HG03342 (cell line): ENCODE measurements around the gene BRIX1.

Experiments
- ATAC-seq: cut with Tn5 transposase; IDR thresholded peaks from one replicate; pipeline ENCODE4 v1.9.1; 2021; ENCODE audit warnings: mild to moderate bottlenecking, moderate library complexity; ENCODE audit not compliant: unreplicated experiment

The BRIX1 gene, protein sequence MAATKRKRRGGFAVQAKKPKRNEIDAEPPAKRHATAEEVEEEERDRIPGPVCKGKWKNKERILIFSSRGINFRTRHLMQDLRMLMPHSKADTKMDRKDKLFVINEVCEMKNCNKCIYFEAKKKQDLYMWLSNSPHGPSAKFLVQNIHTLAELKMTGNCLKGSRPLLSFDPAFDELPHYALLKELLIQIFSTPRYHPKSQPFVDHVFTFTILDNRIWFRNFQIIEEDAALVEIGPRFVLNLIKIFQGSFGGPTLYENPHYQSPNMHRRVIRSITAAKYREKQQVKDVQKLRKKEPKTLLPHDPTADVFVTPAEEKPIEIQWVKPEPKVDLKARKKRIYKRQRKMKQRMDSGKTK

DNA sequence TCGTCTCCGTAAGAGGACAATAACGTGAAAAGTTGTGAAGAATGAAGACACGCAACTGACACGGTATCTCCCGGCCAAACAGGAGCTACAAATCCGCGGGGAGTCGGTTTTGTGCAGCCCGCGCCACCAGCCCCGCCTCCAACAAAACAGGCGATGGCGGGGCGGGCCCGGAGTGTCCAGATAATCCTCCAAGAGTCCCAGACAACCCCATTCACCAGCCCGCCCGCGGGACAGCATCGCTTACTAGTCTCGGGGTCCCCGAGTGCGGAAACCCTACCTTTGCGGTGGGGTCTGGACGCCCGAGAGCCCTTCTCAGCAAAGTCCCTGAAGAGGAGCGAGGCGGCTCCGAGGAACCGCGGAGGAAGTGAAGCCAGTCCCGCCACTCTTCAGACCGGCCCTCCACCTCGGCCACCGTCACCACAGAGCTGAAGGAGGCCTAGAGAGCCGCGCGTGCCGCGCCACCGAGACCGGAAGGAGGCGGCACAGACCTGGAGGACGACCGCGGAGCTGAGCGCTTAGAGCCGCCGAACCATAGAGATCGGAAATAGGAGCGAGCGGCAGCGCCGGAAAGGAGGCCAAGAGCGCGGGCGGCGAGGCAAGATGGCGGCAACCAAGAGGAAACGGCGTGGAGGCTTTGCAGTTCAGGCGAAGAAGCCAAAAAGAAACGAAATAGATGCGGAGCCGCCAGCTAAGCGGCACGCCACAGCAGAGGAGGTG is at the start of gene BRIX1, which contains the start of gene RAD1:
BRIX1 (plus strand) TSS at position 573 of the 717 bp plus-strand sequence; CDS start at position 601, 28 bp downstream.
RAD1 (minus strand) TSS at position 366 of the 717 bp plus-strand sequence. CDS start 612 bp downstream, outside the sequence.
- ATAC-seq = peak; percentile 97

DNA sequence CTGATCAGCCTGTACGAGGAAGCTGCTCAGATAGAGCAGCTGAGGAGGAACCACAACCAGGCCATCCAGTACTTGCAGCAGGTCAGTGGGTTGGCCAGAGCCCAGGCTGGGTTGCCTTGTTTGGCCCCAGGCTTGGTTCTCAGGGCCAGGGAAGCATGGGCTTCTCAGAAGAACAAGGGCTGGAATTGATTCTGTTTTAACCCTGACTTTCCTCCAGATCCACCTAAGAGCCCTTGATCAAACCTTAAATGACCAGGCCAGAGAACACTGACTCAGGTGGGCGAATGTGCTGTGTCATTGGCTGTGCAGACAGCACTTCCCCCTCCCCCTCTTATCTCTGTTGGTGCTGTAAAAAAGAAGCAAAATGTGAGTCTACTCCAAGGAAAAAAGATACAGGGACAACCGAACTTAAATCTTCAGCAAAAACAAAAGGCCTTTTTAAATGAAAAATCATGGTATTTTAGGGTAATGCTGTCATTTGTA is 48.5 kb upstream of the BRIX1 start:
- no peak for ATAC-seq

DNA sequence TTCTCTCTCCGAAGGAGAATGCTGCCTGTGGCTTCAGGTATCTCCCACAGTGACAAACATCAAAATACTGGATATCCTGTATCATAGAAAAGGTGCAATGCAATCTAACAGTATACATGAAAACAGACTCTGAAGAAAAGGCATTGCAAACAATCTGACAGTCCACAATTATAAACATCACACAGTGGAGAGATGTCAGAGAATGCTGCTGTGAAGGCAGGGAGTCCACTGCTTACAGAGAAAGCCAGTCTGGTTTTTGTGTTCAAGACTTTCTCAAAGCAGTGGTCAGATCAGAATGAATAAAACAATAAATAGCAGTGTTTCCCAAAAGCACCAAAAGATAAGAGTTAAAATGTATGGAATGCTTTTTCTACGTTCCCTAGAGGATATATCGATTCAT is 47.9 kb upstream of the BRIX1 start:
- ATAC-seq = no peak

DNA sequence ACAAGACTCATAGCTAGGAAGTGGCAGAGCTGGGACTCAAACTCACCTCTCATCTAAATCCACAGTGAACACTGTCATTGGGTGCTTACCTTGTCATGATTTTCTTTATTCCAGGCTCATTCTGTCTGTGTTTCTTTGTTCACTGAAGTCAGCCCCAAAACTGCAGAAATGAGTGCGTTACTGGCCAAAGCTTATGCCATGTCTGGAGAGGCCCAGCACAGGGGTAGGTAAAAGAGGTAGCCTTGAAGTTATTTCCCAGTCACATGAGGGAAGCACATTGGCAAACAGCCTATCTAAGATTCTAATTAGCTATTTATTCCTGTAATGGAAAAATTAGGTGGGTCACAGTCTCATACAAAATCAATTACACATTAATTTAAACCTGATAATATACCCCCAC is 46.7 kb upstream of the BRIX1 start:
- ATAC-seq = no peak

DNA sequence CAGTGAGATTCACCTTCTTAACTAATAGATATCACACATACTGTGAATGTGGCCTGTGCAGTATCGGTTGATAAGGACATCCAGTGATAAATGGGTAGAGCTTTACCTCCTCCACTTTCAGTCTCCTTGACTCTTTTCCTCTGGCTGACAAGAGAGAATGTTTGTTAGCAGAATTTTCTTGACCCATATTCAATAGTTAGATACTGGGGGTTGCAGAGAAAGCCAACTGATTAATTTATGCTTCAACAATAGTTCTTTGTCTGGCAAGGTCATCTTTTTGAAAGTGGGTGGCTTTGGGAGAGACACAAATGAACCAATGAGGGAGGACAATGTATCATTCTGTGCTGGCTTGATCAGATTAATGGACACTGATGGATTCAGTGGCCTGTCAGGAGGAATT is 46.3 kb upstream of the BRIX1 start:
- no peak for ATAC-seq

DNA sequence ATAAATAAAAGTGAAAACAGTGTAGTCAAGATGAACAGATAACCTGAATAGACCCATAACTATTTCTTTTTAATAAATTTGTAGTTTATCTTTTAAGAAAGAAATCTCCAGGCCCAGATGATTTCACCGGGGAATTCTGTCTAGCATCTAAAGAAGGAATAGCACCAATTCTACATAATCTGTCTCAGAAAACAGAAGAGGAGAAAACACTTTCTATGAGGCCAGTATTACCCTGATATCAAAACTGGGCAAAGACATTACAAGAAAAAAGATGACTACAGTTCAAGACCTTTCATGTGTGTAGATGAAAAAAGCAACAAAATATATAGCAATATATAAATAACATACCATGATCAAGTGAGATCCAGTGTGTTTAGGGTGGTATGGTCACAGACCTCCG is 45.1 kb upstream of the BRIX1 start:
- ATAC-seq = no peak

DNA sequence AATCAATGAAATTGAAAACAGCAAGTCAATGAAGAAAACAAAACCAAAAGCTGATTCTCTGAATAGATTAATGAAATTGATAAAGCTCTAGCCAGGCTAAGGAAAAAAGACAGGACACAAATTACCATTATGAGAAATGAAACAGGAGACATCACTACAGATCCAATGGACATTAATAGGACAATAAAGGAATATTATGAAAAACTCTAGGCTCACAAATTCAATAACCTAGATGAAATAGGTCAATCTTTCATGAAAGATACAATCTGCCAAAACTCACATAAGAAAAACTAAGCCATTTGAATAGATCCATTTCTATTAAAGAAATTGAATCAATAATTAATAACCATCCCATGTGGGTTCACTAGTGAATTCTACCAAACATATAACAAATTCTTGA is 39.2 kb upstream of the BRIX1 start:
- ATAC-seq = no peak

DNA sequence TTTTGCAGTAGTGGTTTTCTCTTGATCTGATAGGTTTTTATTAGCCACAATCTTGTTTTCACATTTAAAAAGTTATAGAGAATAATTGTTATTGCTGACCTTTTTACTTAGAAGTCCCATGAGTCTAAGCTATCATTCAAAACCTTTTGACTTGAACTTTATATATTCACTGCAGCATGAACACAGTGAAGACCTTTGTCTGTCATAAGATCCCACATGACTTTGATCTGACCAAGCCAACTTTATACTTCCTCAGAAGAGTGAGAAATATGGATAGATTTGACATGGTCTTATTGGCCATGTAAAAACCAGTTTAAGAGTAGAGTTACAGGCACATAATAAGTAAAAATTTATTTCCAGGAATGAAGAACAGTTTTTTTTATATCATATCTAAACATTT is 34.3 kb upstream of the BRIX1 start:
- ATAC-seq = no peak

DNA sequence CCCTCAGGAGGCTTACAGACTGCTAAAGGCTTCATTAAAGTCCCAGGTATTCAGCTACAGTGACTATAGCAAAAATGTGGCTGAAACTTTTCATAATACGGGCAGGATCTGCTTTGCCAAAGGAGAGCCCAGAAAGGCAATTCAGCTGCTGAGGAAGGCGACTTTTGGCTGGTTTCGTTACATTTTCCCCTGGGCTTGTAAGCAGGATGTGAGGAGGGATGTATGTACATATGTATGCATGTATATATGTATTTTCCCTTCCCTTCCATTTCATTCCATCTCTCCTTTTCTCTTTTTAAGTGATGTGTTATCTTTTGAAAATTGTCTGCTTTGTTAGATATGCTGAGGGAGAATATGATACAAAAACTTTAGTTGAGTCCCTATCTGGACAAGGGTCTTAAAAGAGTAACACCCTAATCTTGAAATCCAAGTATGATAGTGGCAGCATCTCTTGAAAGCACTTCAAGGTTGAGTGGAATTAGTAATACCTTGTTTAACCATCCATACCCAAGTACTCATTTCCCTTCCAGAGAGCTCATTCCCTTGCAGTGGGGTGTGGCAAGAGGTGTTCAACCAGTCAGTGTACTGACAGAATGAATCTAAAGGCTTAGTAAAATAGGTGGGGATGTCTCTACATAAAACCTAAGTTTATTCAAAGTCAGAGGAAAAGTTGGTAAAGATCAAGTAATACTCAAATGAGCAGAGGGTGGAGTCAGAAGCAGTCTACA is 29.0 kb upstream of the BRIX1 start:
- no peak for ATAC-seq

DNA sequence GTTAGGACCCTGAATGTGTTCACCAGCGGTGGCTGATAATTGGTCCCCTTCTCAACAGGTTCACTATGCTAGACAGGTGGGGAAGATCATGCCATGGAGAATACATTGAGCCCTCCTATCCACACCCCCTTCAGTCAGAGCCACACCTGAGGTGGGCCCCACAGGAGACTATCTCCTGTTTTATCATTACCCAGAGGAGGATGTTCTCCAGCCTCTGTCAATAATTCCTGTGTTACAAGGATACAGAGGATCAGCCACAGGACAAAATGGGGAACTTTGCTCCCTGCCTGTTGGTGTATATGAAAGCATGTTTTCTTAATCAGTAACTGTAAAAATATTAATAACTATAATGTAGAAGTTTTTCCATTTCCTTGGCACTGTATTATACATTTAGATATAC is 26.1 kb upstream of the BRIX1 start:
- ATAC-seq = no peak

DNA sequence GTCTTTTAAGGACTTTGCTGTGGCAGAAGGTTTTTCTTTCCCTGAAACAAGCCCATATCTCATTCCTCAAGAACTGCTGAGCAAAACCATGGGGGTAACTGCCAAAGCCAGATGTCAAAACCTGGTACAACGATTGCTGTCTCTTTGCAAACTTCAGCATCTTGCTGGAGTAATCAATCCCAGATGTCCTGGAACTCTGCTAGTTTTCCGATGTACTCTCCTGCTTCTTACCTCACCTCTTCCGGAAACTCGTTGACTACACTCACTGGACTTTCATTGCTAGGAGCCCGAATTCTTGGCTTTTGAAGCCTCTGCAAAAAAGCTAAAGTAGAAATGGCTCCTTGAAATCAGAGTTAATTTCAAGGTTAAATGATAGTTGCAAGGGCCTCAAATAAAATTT is 23.5 kb upstream of the BRIX1 start:
- ATAC-seq = no peak

DNA sequence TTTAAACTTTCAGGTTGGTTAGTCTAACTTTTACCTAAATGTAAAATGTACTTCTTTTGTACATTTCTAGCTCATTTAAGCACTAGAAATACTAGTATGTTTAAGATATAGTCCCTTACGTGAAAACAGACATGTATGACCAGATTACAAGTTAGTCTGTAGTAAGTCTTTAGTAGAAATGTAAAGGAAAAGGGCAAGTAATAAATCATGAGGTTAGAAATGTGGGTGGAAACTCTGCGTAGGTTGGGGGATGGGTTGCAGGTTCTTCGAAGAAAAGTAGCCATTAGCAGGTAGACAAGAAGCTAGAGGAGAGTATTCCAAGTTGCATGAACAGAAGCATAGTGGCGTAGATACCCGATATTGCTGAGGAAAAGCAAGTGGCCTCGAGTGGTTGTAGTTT is 23.1 kb upstream of the BRIX1 start:
- no peak for ATAC-seq

DNA sequence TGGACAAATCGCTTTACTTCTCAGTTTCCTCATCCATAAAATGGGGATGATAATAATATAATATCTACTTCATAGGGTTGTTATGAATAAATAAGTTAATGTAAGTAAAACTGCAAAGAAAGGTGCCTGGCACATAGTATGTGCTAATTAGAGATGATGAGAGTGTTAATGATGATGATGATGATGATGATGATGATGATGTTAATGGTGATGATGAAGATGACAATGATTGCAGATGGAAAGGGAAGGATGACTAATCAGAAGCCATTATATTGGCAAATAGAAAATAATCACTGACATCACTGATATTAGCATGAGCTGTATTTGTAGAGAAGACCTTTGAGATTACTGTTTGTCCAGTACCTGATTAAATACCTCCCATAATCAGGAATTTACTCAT is 20.8 kb upstream of the BRIX1 start:
- no peak for ATAC-seq

DNA sequence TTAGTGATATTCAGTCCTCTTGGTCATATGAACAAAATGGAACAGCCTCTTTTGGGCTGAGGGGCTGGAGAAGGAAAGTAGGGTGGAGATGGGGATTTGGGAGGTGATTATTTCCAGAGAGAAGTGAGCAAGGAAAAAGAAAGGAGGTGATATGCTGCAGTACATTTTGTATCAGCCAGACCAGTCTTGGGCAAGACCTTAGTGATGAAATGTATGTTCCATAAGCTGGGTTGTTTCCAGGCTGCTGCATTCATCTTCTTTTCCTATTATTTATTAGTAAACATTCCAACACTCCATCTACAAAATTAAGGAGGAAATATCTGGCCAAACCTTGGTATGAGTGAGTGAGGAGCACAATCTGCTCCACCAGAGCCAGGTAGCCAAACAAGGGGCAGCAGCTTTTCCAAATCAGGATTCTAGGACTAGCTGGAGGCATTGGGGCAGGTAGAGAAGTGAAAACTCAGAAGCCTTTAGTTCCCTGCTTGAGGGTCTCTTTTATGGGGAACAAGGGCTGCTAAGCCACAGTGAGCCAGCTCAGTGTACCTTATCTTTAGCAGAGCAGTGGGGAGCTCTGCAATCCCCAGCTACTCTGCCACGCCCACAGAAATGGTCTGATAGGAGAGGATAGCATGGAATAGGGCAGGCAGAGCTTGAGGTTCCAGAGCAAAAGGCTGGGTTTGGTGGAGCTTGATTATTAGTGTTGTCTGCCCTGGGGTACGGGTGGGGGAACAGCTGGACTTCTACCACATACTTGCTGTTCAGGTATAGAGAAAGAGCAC is 19.7 kb upstream of the BRIX1 start:
- ATAC-seq = no peak

DNA sequence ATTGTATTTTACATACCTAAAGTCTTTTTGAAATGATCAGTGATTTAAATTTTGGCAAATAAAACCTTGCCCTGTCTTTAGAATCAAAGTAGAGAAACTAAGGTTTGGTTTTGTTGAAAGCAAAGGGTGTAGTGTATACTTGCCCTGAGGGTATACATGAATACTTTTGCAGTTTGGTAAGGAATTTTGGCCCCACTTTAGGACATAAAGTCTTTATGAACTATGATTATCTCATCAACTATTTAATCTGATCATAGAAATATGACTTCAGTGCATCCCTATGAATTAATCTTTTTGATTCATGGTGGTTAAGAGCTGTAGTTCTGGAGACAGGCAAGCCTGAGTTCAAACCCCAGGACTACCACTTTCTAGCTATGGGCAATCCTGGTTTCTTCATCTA is 17.9 kb upstream of the BRIX1 start:
- no peak for ATAC-seq

DNA sequence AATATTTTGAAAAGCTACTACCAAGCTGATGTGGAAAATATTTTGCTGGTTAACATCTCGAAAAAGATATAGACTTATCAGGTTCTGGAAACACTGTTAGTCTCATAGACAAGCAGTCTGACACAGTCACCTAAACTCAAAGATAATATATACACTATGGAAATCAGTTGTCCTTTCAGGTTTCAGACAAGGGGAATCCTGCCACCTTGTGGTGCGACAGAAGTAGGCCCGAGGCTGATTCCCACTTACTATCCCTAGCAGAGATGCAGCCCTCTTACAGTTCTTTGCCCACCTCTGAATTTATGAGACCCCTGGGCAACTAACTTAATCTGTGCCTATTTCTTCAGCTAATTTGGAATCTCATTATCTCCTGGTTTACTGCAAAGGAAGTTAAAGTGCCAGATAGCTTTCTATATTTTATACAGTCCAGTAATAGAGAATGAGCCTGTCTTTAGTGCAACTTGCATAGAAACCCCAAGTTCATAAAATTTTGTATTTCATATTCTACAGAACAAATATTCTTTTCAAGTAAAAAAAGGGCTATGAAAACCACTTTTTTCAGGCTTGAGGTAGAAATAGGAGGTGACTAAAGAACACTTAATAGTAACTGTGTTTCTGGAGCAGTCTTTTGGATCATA is 17.1 kb upstream of the BRIX1 start:
- ATAC-seq = peak; percentile 91

DNA sequence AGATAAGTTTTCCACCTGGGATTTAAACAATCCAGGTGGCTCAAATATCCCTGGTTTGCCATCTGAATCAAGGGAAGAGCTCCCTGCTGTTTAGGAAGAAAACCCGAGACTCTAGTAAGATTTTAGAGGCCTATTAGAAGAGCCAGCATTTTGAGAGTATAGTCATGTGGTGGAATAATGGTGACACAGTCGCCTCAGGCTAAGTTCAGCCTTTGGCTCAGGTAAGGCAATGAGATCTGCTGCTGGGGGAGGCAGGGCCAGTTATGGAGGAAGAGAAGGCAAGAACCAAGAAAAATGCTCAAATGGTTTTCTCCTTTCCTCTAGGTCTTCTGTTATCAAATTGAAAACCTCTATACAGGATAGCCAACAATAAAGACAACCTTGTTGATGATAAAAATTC is 16.4 kb upstream of the BRIX1 start:
- no peak for ATAC-seq

DNA sequence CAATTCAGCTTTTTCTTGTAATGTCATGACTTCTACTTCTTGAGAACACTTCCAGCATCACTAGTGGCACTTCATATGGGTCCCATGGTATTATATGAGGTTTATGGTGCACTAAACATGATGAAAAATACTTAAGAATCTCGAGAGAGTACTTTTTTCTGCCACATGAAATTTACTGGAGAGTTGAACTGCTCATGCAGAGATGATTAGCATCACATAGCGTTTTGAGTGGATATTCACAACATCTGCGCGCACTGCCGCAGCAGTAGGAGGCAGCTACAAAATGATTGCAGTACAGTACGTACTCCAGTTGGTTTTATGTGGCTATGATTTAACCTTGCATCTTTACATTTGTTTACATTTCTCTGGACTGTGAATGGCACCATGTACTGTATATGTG is 14.9 kb upstream of the BRIX1 start:
- no peak for ATAC-seq

DNA sequence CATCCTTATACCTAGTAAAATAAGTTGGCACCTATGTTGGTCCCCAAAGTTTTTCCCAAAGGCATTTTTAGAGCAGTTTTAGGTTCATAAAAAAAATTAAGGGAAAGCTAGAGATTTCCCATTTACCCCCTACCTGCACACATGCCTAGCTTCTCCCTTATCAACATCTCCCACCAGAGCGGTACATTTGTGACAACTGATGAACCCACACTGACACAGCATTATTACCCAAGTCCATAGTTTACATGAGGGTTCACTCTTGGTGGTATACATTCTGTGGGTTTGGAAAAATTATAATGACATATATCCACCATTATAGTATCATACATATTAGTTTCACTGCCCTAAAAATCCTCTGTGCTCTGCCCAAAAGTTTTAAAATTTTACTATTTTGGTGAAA is 12.3 kb upstream of the BRIX1 start:
- ATAC-seq = no peak

DNA sequence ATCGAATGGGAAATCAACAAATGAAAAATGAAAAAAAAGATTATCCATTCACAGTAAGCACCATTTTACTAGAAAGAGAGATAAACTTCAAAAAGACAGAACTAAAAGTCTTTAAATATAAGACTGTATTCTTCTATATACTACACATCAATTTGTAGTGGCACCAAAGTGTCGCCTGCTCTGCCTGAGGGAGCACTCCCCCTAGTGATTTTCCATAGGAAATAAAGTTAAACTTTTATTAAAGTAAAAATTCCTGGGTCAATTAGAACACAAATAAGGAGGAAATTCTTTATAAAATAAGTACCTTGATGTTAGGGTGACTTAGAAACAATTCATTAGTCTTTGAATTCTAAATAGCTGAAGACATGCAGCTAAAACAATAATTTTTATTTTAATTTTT is 9.9 kb upstream of the BRIX1 start:
- ATAC-seq = no peak
